ENCODE data around the gene ASIC4. TPM values are rescaled to one million over a fixed set of nuclear protein-coding genes. Genes with fewer than 3 reads are reported as not detected.

ASIC4 gene
- total RNA-seq, 1 experiment from 2014 or later, result 0.11 TPM

DNA sequence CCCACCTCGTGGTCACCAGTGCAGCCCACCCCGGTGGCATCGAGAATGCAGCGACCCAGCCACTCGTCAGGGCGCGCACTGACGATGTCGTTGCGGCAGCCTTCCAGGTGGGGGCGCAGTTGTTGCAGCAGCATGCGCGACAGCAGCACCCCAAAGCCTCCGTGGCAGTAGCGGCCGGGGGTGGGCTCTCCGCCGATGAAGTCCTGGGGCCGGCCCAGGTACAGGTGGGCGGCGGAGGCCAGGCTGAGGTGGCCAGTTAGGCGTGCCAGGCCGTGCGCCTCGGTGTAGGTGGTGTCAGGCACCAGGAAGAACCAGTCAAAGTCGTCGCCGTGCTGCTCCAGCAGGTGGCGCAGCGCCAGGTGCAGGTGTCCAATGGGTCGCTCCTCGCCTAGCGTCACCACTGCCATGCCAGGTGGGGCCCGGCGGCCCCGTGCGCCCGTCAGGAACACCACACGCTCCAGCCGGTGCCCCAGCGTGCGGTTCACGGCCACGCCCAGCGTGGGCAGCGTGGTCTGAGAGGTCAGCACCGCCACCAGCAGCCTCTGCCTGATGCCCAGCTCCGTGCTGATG is 27.4 kb downstream of the ASIC4 start:
- Histone ChIP-seq H3F3A (ENCODE audit: low read length, unreplicated experiment) (no peaks in the 10 kb centered on the region), H3K79me2 (ENCODE audit: low read length) (peaks cover 14% of the 10 kb centered on the region), H3K9me2 (replicated peaks; ENCODE audit: low read length) (no peaks in the 10 kb centered on the region), H2AFZ (ENCODE audit: low read length) (peak overlapping the region; percentile 51; the same call in 1 of the 2 replicates), H3K27me3 (ENCODE audit: low read length) (no peaks in the 10 kb centered on the region), H3K4me1 (ENCODE audit: insufficient read depth, low read length) (peaks cover 7% of the 10 kb centered on the region; the same call in 1 of the 2 replicates), H3K4me2 (ENCODE audit: low read length) (peak overlapping the region; percentile 92), H3K4me3 (ENCODE audit: low read length) (peak overlapping the region; percentile 91), H4K20me1 (ENCODE audit: low read length) (no peaks in the 10 kb centered on the region), H3K27ac (ENCODE audit: low read length) (no peak overlapping the region), H3K9ac (ENCODE audit: low read length) (peak overlapping the region; percentile 86; the same call in 1 of the 2 replicates), H3K9me3 (ENCODE audit: low read length) (no peaks in the 10 kb centered on the region), H3K36me3 (ENCODE audit: low read depth, low read length) (peaks cover 13% of the 10 kb centered on the region)
- DNase-seq, result peak; percentile 91
- intact Hi-C loops (cut with micrococcal nuclease), result no loop called here
- CTCF ChIA-PET, result interaction anchor here (0.6 to 1.0 kb wide), 2 partner anchors 11 to 147 kb away, joined by 3 to 7 read pairs; no protein-coding TSS in a partner anchor
- ATAC-seq, result peak; percentile 23
- BruUV-seq (replicated peaks), result no TSS peak
- TF ChIP-seq, protein P1, sequence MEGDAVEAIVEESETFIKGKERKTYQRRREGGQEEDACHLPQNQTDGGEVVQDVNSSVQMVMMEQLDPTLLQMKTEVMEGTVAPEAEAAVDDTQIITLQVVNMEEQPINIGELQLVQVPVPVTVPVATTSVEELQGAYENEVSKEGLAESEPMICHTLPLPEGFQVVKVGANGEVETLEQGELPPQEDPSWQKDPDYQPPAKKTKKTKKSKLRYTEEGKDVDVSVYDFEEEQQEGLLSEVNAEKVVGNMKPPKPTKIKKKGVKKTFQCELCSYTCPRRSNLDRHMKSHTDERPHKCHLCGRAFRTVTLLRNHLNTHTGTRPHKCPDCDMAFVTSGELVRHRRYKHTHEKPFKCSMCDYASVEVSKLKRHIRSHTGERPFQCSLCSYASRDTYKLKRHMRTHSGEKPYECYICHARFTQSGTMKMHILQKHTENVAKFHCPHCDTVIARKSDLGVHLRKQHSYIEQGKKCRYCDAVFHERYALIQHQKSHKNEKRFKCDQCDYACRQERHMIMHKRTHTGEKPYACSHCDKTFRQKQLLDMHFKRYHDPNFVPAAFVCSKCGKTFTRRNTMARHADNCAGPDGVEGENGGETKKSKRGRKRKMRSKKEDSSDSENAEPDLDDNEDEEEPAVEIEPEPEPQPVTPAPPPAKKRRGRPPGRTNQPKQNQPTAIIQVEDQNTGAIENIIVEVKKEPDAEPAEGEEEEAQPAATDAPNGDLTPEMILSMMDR (conservative IDR thresholded peaks at IDR 0.05; ENCODE audit: low read depth, low read length), result peak; percentile 100
- no peak for TF ChIP-seq EZH2 (IDR thresholded peaks at IDR 0.05; ENCODE audit: low read length, unreplicated experiment)
- POLR2A ChIA-PET (ENCODE audit: unreplicated experiment), result no interaction called here

DNA sequence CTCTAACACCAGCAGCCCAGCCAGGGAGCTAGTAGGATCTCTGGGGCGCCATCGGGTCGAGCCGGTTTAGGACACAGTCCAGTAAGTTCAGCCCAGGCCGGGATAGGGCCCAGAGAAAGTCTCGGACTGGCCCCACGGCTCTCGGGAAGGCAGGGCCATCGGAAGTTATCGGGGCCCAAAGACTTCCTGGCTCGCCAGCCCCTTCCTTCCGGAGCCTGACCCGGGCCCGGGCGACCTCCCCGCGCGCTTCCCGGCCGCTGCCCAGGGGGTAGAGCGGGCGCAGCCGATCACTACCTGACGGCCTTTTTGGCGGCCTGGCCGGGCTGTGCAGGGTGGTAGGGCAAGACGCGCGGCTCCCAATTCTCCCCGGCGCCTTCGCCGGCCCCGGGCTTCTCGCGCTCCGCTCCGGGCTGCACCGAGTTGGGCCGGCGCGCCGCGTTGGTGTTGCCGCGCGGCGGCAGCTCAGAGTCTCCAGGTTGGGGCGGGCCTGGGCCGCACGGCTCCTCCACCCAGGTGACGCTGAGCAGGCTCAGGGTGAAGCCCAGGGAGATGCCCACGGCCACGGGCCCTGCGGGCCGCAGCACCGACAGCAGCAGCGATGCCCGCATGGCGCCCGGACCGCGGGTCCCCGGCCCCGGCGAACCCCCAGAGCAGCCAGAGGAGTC is 28.8 kb downstream of the ASIC4 start:
- H3K27ac ChIP-seq (ENCODE audit: low read length), result peak overlapping the region; percentile 56
- H3K9ac ChIP-seq (ENCODE audit: low read length), result peak overlapping the region; percentile 86
- no peak for TF ChIP-seq EZH2 (IDR thresholded peaks at IDR 0.05; ENCODE audit: low read length, unreplicated experiment)
- no peak for TF ChIP-seq EZH2phosphoT487 (IDR thresholded peaks at IDR 0.05; ENCODE audit: borderline replicate concordance, low read length)
- TF ChIP-seq, protein P1 (conservative IDR thresholded peaks at IDR 0.05; ENCODE audit: low read depth, low read length), result no peak
- no peaks in the 10 kb centered on the region for H3K9me2 ChIP-seq (replicated peaks; ENCODE audit: low read length)
- ChIA-PET POLR2A (ENCODE audit: unreplicated experiment) (interaction anchor here (0.6 to 1.0 kb wide), 2 partner anchors 54 to 425 kb away, joined by 3 to 4 read pairs; partner anchors contain the start of gene STK11IP), CTCF (interaction anchor here (0.6 kb wide), 2 partner anchors 9 to 145 kb away, joined by 3 to 5 read pairs; no protein-coding TSS in a partner anchor)
- peaks cover 14% of the 10 kb centered on the region for H3K79me2 ChIP-seq (ENCODE audit: low read length)
- H3K27me3 ChIP-seq (ENCODE audit: low read length), result no peaks in the 10 kb centered on the region
- peaks cover 7% of the 10 kb centered on the region; the same call in 1 of the 2 replicates for H3K4me1 ChIP-seq (ENCODE audit: insufficient read depth, low read length)
- peak overlapping the region; percentile 92 for H3K4me2 ChIP-seq (ENCODE audit: low read length)
- peak; percentile 50 for DNase-seq
- no peaks in the 10 kb centered on the region for H3K9me3 ChIP-seq (ENCODE audit: low read length)
- H3K4me3 ChIP-seq (ENCODE audit: low read length), result peak overlapping the region; percentile 91
- H2AFZ ChIP-seq (ENCODE audit: low read length), result peak overlapping the region; percentile 85
- peaks cover 13% of the 10 kb centered on the region for H3K36me3 ChIP-seq (ENCODE audit: low read depth, low read length)
- ATAC-seq, result peak; percentile 48
- no TSS peak for BruUV-seq (replicated peaks)
- H4K20me1 ChIP-seq (ENCODE audit: low read length), result no peaks in the 10 kb centered on the region
- H3F3A ChIP-seq (ENCODE audit: low read length, unreplicated experiment), result no peaks in the 10 kb centered on the region
- intact Hi-C loops (cut with micrococcal nuclease), result loop anchor here (1.0 kb wide), 3 partner anchors 54 to 146 kb away; partner anchors contain the start of gene STK11IP

Measured in PC-3 (cell line).